ENCODE results near the gene IL17B. TPM values are rescaled to one million over a fixed set of nuclear protein-coding genes. Genes with fewer than 3 reads are reported as not detected.

IL17B gene
- total and polyA plus RNA-seq, 9 of the 15 experiments (the other 6 are each of a cell fraction or from before 2014, with no cell fraction given), result 0.28 to 2.6 (median 0.53) TPM; not detected in 2

DNA sequence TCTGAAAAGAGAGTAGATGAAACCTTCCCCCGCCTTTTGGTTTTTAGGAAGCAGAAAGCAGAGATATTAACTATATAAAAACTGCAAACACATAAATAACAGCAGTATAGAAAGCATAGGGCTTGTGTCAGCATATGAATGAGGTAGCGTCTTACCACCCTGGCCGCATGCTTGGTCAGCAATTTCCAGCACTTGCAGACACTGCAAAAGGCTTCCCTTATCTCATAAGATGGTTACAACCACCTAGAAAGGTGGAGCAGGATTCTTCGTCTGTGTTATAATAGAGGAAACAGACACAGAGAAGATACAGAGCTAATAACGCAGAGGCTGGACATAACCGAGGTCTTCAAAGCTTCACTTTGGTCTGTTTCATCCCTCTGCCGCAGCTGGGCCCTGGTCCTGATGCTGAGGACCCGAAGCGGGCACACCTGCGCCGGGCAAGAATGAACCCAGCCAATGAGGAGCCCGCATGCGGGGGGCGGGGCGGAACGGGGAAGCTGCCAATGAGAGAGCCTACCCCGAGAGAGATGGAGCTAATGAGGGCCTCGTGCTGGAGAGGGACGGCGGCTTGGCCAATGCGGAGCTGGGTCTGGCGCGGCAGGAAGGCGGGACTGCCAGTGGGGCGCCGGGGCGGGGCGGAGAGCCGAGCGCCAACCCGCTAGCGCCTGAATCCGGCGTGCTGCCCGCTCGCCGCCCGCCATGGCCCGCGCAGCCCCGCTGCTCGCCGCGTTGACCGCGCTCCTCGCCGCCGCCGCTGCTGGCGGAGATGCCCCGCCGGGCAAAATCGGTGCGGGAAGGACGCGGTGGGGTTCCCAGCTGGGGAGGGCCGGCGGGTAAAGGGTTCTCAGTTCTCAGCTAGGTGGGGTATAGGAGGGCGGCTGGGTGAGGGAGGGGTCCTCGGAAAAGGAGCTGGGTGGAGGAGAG, 21.5 kb downstream of the IL17B start, which contains the start of gene PCYOX1L (continued):
- TF ChIP-seq, protein P1, sequence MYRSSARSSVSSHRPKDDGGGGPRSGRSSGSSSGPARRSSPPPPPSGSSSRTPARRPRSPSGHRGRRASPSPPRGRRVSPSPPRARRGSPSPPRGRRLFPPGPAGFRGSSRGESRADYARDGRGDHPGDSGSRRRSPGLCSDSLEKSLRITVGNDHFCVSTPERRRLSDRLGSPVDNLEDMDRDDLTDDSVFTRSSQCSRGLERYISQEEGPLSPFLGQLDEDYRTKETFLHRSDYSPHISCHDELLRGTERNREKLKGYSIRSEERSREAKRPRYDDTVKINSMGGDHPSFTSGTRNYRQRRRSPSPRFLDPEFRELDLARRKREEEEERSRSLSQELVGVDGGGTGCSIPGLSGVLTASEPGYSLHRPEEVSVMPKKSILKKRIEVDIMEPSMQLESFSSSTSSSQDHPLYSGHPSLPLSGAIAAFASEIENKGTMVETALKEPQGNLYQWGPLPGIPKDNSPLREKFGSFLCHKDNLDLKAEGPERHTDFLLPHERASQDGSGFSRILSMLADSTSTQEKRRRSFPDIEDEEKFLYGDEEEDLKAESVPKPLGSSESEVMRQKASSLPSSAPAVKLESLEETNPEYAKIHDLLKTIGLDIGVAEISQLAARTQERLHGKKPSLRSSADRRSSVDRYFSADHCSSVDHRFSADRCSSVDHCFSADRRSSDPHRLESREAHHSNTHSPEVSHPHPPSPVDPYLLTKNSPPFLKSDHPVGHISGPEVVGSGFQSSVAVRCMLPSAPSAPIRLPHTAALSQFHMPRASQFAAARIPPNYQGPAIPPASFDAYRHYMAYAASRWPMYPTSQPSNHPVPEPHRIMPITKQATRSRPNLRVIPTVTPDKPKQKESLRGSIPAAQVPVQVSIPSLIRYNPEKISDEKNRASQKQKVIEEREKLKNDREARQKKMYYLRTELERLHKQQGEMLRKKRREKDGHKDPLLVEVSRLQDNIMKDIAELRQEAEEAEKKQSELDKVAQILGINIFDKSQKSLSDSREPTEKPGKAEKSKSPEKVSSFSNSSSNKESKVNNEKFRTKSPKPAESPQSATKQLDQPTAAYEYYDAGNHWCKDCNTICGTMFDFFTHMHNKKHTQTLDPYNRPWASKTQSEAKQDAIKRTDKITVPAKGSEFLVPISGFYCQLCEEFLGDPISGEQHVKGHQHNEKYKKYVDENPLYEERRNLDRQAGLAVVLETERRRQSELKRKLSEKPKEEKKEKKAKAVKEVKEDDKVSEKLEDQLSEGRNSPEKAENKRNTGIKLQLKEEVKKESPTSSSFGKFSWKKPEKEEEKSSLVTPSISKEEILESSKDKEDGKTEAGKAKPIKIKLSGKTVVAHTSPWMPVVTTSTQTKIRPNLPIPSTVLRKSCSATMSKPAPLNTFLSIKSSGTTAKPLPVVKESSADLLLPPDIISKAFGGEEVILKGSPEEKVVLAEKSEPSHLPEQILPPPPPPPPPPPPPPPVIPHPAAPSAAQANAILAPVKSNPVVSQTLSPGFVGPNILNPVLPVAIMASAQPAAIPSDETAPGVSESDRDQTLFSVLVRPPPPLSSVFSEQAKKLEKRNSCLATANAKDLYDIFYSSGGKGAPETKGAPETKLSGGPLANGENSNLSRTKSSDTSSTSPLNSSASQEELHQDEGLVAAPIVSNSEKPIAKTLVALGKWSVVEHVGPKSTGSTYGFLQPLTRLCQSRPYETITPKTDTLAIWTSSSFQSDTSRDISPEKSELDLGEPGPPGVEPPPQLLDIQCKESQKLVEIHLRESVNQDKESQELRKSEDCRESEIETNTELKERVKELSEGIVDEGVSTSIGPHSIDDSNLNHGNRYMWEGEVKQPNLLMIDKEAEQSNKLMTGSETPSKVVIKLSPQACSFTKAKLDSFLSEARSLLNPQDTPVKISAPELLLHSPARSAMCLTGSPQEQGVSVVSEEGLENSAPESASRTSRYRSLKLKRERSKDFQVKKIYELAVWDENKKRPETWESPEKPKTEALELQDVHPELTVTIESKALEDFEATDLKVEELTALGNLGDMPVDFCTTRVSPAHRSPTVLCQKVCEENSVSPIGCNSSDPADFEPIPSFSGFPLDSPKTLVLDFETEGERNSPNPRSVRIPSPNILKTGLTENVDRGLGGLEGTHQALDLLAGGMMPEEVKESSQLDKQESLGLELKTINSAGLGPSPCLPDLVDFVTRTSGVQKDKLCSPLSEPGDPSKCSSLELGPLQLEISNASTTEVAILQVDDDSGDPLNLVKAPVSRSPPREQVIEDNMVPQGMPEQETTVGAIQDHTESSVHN (IDR thresholded peaks at IDR 0.05; ENCODE audit: borderline replicate concordance in 1 of 2, low read depth in 1 of 2), result no peak
- no peak for TF ChIP-seq ETV1 (tag; conservative IDR thresholded peaks at IDR 0.05; ENCODE audit: low read depth)
- TF ChIP-seq RBM39 (optimal IDR thresholded peaks at IDR 0.05; ENCODE audit: low read depth, low read length), result no peak
- no peak for TF ChIP-seq ETV5 (CRISPR knock-in tag; IDR thresholded peaks at IDR 0.05; ENCODE audit: low read depth)
- TF ChIP-seq JUNB (CRISPR knock-in tag; conservative IDR thresholded peaks at IDR 0.05), result no peak
- no peak for TF ChIP-seq ZFP36 (IDR thresholded peaks at IDR 0.05; ENCODE audit: low read depth, low read length, partially characterized antibody)
- no peak for TF ChIP-seq HMG20B (CRISPR knock-in tag; IDR thresholded peaks at IDR 0.05)
- no peak for TF ChIP-seq ZNF77 (CRISPR knock-in tag; IDR thresholded peaks at IDR 0.05)
- TF ChIP-seq RBM25 (IDR thresholded peaks at IDR 0.05; ENCODE audit: low read depth, low read length, severe bottlenecking), result peak; percentile 95
- TF ChIP-seq, protein P2, sequence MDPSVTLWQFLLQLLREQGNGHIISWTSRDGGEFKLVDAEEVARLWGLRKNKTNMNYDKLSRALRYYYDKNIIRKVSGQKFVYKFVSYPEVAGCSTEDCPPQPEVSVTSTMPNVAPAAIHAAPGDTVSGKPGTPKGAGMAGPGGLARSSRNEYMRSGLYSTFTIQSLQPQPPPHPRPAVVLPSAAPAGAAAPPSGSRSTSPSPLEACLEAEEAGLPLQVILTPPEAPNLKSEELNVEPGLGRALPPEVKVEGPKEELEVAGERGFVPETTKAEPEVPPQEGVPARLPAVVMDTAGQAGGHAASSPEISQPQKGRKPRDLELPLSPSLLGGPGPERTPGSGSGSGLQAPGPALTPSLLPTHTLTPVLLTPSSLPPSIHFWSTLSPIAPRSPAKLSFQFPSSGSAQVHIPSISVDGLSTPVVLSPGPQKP (CRISPR knock-in tag; IDR thresholded peaks at IDR 0.05), result no peak
- no peak for TF ChIP-seq STAT5A (IDR thresholded peaks at IDR 0.05; ENCODE audit: borderline replicate concordance, low read length)
- peak; percentile 72 for TF ChIP-seq MYC (IDR thresholded peaks at IDR 0.05; ENCODE audit: low read depth, low read length)
- no peak for TF ChIP-seq MYC (CRISPR knock-in tag; IDR thresholded peaks at IDR 0.05; ENCODE audit: borderline replicate concordance, low read depth)
- TF ChIP-seq, protein P3, sequence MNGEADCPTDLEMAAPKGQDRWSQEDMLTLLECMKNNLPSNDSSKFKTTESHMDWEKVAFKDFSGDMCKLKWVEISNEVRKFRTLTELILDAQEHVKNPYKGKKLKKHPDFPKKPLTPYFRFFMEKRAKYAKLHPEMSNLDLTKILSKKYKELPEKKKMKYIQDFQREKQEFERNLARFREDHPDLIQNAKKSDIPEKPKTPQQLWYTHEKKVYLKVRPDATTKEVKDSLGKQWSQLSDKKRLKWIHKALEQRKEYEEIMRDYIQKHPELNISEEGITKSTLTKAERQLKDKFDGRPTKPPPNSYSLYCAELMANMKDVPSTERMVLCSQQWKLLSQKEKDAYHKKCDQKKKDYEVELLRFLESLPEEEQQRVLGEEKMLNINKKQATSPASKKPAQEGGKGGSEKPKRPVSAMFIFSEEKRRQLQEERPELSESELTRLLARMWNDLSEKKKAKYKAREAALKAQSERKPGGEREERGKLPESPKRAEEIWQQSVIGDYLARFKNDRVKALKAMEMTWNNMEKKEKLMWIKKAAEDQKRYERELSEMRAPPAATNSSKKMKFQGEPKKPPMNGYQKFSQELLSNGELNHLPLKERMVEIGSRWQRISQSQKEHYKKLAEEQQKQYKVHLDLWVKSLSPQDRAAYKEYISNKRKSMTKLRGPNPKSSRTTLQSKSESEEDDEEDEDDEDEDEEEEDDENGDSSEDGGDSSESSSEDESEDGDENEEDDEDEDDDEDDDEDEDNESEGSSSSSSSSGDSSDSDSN (IDR thresholded peaks at IDR 0.05; ENCODE audit: borderline replicate concordance in 1 of 2, low read depth in 2 of 2, low read length in 2 of 2), result no peak
- no peak; the same call in 1 of the 2 replicates for TF ChIP-seq ARID1B (IDR thresholded peaks at IDR 0.05)

Measured in K562 (cell line).